ENCODE results near the gene STAG3. TPM values are rescaled to one million over a fixed set of nuclear protein-coding genes. Genes with fewer than 3 reads are reported as not detected.
A peak's percentile ranks its signal among the peaks of the same experiment; 100 is the strongest.

The STAG3 gene
- total RNA-seq, 4 donors from 2014 or later: 0.96 to 9.4 (median 2.2) TPM; not detected in 1

DNA sequence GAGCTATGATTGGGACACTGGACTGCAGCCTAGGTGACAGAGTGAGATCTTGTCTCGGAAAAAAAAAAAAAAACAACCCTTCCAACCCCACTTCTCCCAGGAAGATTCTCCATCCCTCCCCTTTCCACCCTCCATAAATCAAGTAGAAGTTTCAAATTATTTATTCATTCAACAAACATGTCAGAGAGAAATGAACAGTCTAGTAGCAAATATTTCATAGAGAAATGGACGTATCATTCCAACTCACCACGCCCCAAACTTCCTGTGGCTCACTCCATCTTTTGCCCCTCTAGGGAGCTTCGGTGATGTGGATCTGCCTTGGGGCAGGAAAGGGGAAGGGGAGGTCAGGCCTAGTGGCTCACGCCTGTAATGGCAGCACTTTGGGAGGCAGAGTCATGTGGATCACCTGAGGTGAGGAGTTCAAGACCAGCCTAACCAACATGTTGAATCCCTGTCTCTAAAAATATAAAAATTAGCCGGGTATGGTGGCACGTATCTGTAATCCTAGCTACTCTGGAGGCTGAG, 18.6 kb upstream of the STAG3 start:
- in situ Hi-C loops (cut with MboI; ENCODE audit: low pct_ligation_motif_present in 1 of 4, low pct_unique_long_range_greater_than_20kb in 1 of 4, low sequenced_read_pairs in 3 of 4): no loop called here

DNA sequence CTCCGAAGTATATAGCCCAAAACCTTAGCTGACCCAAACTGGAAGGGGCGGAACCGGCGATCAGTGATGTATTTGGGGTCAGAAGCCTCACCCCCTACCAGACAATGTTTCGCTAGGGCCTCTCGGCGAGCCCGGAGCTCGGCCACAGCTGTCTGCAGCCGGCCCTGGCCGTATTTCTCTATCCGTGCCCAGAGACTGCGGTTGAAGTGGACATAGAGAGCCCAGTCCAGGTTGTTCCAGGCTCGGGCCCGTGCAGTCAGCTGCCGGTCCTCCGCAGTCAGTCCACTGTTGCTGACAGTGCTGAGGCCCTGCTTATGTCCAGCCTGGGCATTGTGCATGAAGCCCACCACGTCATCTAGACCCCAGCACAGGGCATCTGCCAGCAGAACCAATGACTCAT, 17.7 kb upstream of the STAG3 start:
- WGBS, 2 donors (ENCODE audit: low coverage in 1 of 2): 17 to 93% methylated on average over 1 to 18 of the region's 18 CpGs
- peaks cover 16 to 47% (median 36%) of the 10 kb centered on the region in 4 donors for H3K4me1 ChIP-seq
- no peaks in the 10 kb centered on the region for H3K27me3 ChIP-seq
- no peak overlapping the region for H3K27ac ChIP-seq
- no peaks in the 10 kb centered on the region for H3K9me3 ChIP-seq
- no peak for DNase-seq
- no peak overlapping the region for H3K4me3 ChIP-seq
- TF ChIP-seq POLR2AphosphoS5 (IDR thresholded peaks at IDR 0.05): no peak
- no peak for TF ChIP-seq POLR2A (IDR thresholded peaks at IDR 0.05)
- peaks cover 0 to 6% (median 0%) of the 10 kb centered on the region in 4 donors for H3K36me3 ChIP-seq
- in situ Hi-C loops (cut with MboI; ENCODE audit: low pct_ligation_motif_present in 1 of 4, low pct_unique_long_range_greater_than_20kb in 1 of 4, low sequenced_read_pairs in 3 of 4) (no loop called here), intact Hi-C loops (cut with DNase I; ENCODE audit: low total_unique reads) (no loop called here)

More for the DNA sequence above, 18.6 kb upstream of the STAG3 start:
- WGBS, 2 donors (ENCODE audit: low coverage in 1 of 2): 69% methylated on average over 7 of the region's 7 CpGs; no CpG with 5 or more reads in 1 of the 2 donors
- Histone ChIP-seq H3K4me3 (peak overlapping the region; percentile 36 to 92 (median 74)), H3K27ac (peak overlapping the region; percentile 79 to 91 (median 90)), H3K9me3 (no peaks in the 10 kb centered on the region), H3K27me3 (no peaks in the 10 kb centered on the region), H3K36me3 (peaks cover 0 to 6% (median 0%) of the 10 kb centered on the region in 4 donors), H3K4me1 (peaks cover 20 to 56% (median 45%) of the 10 kb centered on the region in 4 donors)
- no peak for DNase-seq
- intact Hi-C loops (cut with DNase I; ENCODE audit: low total_unique reads): no loop called here
- no peak for TF ChIP-seq POLR2AphosphoS5 (IDR thresholded peaks at IDR 0.05)
- TF ChIP-seq, protein P1, sequence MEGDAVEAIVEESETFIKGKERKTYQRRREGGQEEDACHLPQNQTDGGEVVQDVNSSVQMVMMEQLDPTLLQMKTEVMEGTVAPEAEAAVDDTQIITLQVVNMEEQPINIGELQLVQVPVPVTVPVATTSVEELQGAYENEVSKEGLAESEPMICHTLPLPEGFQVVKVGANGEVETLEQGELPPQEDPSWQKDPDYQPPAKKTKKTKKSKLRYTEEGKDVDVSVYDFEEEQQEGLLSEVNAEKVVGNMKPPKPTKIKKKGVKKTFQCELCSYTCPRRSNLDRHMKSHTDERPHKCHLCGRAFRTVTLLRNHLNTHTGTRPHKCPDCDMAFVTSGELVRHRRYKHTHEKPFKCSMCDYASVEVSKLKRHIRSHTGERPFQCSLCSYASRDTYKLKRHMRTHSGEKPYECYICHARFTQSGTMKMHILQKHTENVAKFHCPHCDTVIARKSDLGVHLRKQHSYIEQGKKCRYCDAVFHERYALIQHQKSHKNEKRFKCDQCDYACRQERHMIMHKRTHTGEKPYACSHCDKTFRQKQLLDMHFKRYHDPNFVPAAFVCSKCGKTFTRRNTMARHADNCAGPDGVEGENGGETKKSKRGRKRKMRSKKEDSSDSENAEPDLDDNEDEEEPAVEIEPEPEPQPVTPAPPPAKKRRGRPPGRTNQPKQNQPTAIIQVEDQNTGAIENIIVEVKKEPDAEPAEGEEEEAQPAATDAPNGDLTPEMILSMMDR (IDR thresholded peaks at IDR 0.05): peak in 1 of 5 experiments; percentile 16

DNA sequence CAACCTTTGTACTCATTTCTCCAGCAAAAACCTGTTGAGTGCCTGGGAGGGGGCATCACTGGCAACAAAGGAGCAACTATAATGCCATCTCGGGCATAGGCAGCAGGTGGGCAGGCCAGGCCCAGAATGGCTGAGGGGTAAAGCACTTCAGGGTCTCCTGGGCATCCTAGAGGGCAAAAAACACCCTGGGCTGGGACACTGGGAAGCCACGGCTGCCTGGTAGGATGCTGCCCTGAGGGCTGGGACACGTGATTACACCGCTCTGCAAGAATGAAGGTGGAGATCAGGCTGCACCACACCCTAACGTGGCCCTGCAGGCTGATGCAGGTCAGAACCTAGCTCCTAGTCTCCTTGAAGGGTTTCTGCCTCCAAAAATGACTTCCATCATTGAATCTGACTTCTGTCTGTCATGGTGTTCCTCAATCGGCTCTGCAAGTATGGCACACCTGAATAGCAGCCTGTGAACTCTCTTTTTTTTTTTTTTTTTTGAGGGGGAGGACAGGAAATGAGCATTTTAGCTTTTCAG, 14.6 kb upstream of the STAG3 start:
- DNase-seq: peak; percentile 80
- H3K4me3 ChIP-seq: no peak overlapping the region
- in situ Hi-C loops (cut with MboI; ENCODE audit: low pct_ligation_motif_present in 1 of 4, low pct_unique_long_range_greater_than_20kb in 1 of 4, low sequenced_read_pairs in 3 of 4) (no loop called here), intact Hi-C loops (cut with DNase I; ENCODE audit: low total_unique reads) (no loop called here)
- no peaks in the 10 kb centered on the region for H3K9me3 ChIP-seq
- WGBS, 2 donors (ENCODE audit: low coverage in 1 of 2): 20 to 46% methylated on average over 1 to 6 of the region's 6 CpGs
- peak in 2 of 3 donors; percentile 28 to 32 for TF ChIP-seq POLR2AphosphoS5 (IDR thresholded peaks at IDR 0.05)
- TF ChIP-seq, protein P1 (IDR thresholded peaks at IDR 0.05): no peak
- H3K27ac ChIP-seq: peak overlapping the region; percentile 58 to 72 (median 66)
- H3K27me3 ChIP-seq: no peaks in the 10 kb centered on the region
- H3K36me3 ChIP-seq: no peaks in the 10 kb centered on the region
- H3K4me1 ChIP-seq: peaks cover 10 to 29% (median 20%) of the 10 kb centered on the region in 4 donors

DNA sequence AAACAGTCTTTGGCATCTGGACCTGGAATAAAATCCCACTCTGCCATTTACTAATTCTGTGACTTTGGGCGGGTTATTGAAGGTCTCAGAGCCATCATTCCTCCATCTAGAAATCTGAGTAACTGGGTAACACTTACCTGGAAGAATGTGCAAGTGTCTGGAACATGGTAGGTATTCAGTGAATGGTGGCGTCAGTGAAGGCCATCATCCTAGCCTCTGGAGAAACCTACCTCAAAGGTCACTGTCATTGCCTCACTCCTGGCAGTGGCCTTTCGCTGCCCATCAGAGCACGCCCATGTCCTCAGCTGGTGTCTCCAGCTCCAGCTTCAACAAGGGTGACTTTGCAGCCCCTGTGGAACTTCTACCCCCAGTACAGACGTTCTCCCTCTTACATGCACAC, 13.8 kb upstream of the STAG3 start:
- no peak for DNase-seq

More for the DNA sequence above, 13.8 kb upstream of the STAG3 start:
- Histone ChIP-seq H3K36me3 (no peaks in the 10 kb centered on the region), H3K4me3 (no peak overlapping the region), H3K9me3 (no peaks in the 10 kb centered on the region), H3K27me3 (no peaks in the 10 kb centered on the region), H3K27ac (peak overlapping the region in 1 of 4 donors; percentile 72), H3K4me1 (peaks cover 10 to 34% (median 25%) of the 10 kb centered on the region in 4 donors)
- WGBS, 2 donors (ENCODE audit: low coverage in 1 of 2): 50 to 85% methylated on average over 1 to 5 of the region's 5 CpGs
- TF ChIP-seq EP300 (IDR thresholded peaks at IDR 0.05; ENCODE audit: low read depth) (no peak), POLR2AphosphoS5 (IDR thresholded peaks at IDR 0.05) (no peak), POLR2A (IDR thresholded peaks at IDR 0.05) (no peak)
- TF ChIP-seq, protein P1 (IDR thresholded peaks at IDR 0.05): no peak
- in situ Hi-C loops (cut with MboI; ENCODE audit: low pct_ligation_motif_present in 1 of 4, low pct_unique_long_range_greater_than_20kb in 1 of 4, low sequenced_read_pairs in 3 of 4) (no loop called here), intact Hi-C loops (cut with DNase I; ENCODE audit: low total_unique reads) (no loop called here)

Measured in transverse colon (tissue), 4 donors.